Fibroblast of lung (primary cell): ENCODE data around the gene SGSM2. TPM values are rescaled to one million over a fixed set of nuclear protein-coding genes. Genes with fewer than 3 reads are reported as not detected.

ENCODE experiments used
- DNase-seq, 2 donors: peaks; one replicate each; pipeline versions ENCODE4 v3.0.0 to v3.0.0-alpha.2; 2010; ENCODE audit warnings: low read depth in 2 of 2
- H2AFZ ChIP-seq: 2 replicates; pipeline ENCODE4 v1.5.1; 2012; ENCODE audit warnings: low read length, control low read depth, inconsistent platforms
- H3K27ac ChIP-seq: 2 replicates; pipeline ENCODE4 v1.5.1; 2011; ENCODE audit warnings: low read length, control low read depth; ENCODE audit not compliant: insufficient read depth
- H3K27me3 ChIP-seq: 2 replicates; pipeline ENCODE4 v1.5.1; 2011; ENCODE audit warnings: mild to moderate bottlenecking, low read length; ENCODE audit not compliant: control insufficient read depth, insufficient read depth
- H3K36me3 ChIP-seq: 2 replicates; pipeline ENCODE4 v1.5.1; 2011; ENCODE audit warnings: low read length; ENCODE audit not compliant: control insufficient read depth, insufficient read depth
- H3K4me1 ChIP-seq: 2 replicates; pipeline ENCODE4 v1.5.1; 2011; ENCODE audit warnings: low read length; ENCODE audit not compliant: control insufficient read depth, insufficient read depth; ENCODE audit errors: extremely low read depth
- H3K4me2 ChIP-seq: 2 replicates; pipeline ENCODE4 v1.5.1; 2011; ENCODE audit warnings: low read length, control low read depth; ENCODE audit not compliant: insufficient read depth; ENCODE audit errors: extremely low read depth
- H3K4me3 ChIP-seq, 4 experiments: fragments of 200-600 bp in 1 of 4; sonication (generic) in 1 of 4; replicated peaks in 1 of 4; 2 replicates each; pipeline ENCODE4 v1.5.1; 2011 to 2016; ENCODE audit warnings: low read length in 4 of 4, low read depth in 3 of 4, mild to moderate bottlenecking in 3 of 4, control low read depth in 2 of 4, inconsistent platforms in 1 of 4, mixed read lengths in 1 of 4; ENCODE audit not compliant: insufficient read depth in 1 of 4; ENCODE audit errors: control extremely low read depth in 1 of 4
- H3K79me2 ChIP-seq: 2 replicates; pipeline ENCODE4 v1.5.1; 2012; ENCODE audit warnings: mild to moderate bottlenecking, low read length, inconsistent platforms; ENCODE audit not compliant: control insufficient read depth, insufficient read depth
- H3K9ac ChIP-seq: 2 replicates; pipeline ENCODE4 v1.5.1; 2011; ENCODE audit warnings: mild to moderate bottlenecking, low read length, control low read depth; ENCODE audit not compliant: insufficient read depth
- H3K9me3 ChIP-seq: 2 replicates; pipeline ENCODE4 v1.5.1; 2012; ENCODE audit warnings: low read depth, low read length; ENCODE audit not compliant: control insufficient read depth, insufficient read depth
- H4K20me1 ChIP-seq: 2 replicates; pipeline ENCODE4 v1.5.1; 2011; ENCODE audit warnings: low read length; ENCODE audit not compliant: control insufficient read depth, insufficient read depth; ENCODE audit errors: extremely low read depth
- CTCF ChIP-seq, 2 donors: IDR thresholded peaks in 1 of 2; conservative IDR thresholded peaks in 1 of 2; 1 replicate in 1 of 2; 2 replicates in 1 of 2; pipeline ENCODE4 v1.5.1; 2011 to 2012; ENCODE audit warnings: low read length in 2 of 2, control low read depth in 1 of 2, inconsistent platforms in 1 of 2, low read depth in 1 of 2, mild to moderate bottlenecking in 1 of 2
- EZH2 ChIP-seq: IDR thresholded peaks from 2 replicates; pipeline ENCODE4 v1.5.1; 2012; ENCODE audit warnings: low read length, control low read depth, mild to moderate bottlenecking; ENCODE audit errors: missing control alignments
- polyA plus RNA-seq, 2 donors: library from polyadenylated mRNA; depleted of rRNA in 1 of 2; stranded (reverse) in 1 of 2; unstranded in 1 of 2; fragments of >200 nt; gene quantifications; 2 replicates each; pipeline ENCODE4 v1.2.1, GENCODE V29; 2011 to 2012; ENCODE audit warnings: missing spikeins in 1 of 2
- total RNA-seq: library from RNA; depleted of rRNA; stranded (reverse); fragments of >200 nt; gene quantifications from 2 replicates; pipeline ENCODE4 v1.2.1, GENCODE V29; 2014

Gene SGSM2
- total and polyA plus RNA-seq, 2 donors (not counting 1 experiment from before 2014, with no cell fraction given): 23.4 to 31.5 TPM

GRCh38 chr17:2380950-2381649, 43.8 kb downstream of the SGSM2 start:
- no peaks in the 10 kb centered on the region for H4K20me1 ChIP-seq
- no peaks in the 10 kb centered on the region for H3K27me3 ChIP-seq
- H3K27ac ChIP-seq: no peak overlapping the region
- TF ChIP-seq CTCF (conservative IDR thresholded peaks at IDR 0.05 in 1 of 2, IDR thresholded peaks at IDR 0.05 in 1 of 2; ENCODE audit: low read depth in 1 of 2, low read length in 2 of 2) (no peak), EZH2 (no peak)
- no peak overlapping the region for H3K4me3 ChIP-seq
- H3K36me3 ChIP-seq: peaks cover 19% of the 10 kb centered on the region
- no peak overlapping the region for H2AFZ ChIP-seq
- no peaks in the 10 kb centered on the region for H3K9me3 ChIP-seq
- no peak overlapping the region for H3K4me2 ChIP-seq
- no peak overlapping the region for H3K9ac ChIP-seq
- H3K4me1 ChIP-seq: no peaks in the 10 kb centered on the region
- DNase-seq: no peak
- H3K79me2 ChIP-seq: no peaks in the 10 kb centered on the region

DNA sequence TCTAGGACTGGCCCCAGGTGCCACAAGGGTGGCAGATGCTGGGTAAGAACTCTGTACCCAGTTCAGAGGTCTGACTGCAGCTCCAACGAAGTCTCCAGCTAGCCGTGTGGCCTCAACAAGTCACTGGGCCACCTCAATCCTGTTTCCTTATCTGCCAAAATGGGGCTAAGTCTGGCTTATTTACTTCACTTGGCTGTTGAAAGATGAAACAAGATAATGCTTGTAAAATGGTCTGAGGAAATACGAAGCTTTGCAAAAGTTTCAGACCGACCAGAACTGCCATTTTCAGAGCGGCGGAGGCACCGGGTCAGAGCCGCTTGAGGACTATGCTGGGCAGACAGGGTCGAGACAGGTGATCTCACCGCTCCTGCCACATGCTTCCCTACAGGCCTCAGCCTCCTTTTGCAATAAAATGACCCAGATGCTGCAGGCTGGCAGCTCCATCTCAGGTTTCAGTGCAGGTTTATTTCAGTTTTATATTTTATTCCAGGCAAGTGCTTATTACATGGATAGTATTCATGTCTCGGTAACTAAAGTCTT, 46.4 kb downstream of the SGSM2 start:
- H3K9me3 ChIP-seq: no peaks in the 10 kb centered on the region
- no peaks in the 10 kb centered on the region for H3K27me3 ChIP-seq
- TF ChIP-seq EZH2 (no peak), CTCF (conservative IDR thresholded peaks at IDR 0.05 in 1 of 2, IDR thresholded peaks at IDR 0.05 in 1 of 2; ENCODE audit: low read depth in 1 of 2, low read length in 2 of 2) (no peak)
- no peaks in the 10 kb centered on the region for H3K79me2 ChIP-seq
- H3K4me1 ChIP-seq: no peaks in the 10 kb centered on the region
- H3K9ac ChIP-seq: no peak overlapping the region
- H3K36me3 ChIP-seq: peaks cover 28% of the 10 kb centered on the region
- H3K4me3 ChIP-seq: no peak overlapping the region
- no peak for DNase-seq
- H3K4me2 ChIP-seq: no peak overlapping the region
- H4K20me1 ChIP-seq: no peaks in the 10 kb centered on the region
- no peak overlapping the region for H3K27ac ChIP-seq
- H2AFZ ChIP-seq: no peak overlapping the region

DNA sequence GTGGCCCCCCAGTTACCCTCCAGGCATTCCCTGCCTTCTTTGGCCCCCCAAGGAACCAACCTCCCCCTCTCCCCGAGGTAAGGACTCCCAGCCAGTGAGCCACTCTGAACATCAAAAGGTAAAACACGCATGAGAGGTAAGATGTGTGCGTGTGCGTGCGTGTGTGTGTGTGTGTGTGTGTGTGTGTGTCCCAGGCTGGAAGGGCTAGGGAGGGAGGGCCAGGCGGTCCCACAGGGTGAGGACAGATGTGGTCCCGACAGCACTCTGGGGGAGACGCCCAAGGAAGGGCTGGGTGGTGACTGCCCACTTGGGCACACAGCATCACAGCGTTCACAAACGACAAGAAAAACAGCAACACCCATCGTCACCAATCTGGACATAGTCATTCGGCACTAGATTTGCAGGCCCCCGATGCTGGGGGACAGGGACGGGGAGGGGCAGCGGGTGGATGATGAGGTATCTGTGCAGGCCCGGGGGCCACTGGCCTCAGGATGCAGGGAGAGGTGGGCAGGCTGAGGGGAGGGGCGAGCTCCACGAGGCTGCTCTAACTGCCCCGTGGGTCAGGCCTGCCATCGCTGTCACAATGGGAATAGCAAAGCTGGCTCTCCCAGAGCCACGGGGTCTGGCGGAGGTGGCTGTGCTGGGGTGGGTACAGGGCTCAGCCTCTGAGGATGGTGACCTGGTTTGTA, 47.3 kb downstream of the SGSM2 start:
- H3K79me2 ChIP-seq: peaks cover 1% of the 10 kb centered on the region
- H3K4me3 ChIP-seq: no peak overlapping the region
- H3K9me3 ChIP-seq: no peaks in the 10 kb centered on the region
- H3K4me1 ChIP-seq: no peaks in the 10 kb centered on the region
- no peak overlapping the region for H3K27ac ChIP-seq
- no peaks in the 10 kb centered on the region for H3K27me3 ChIP-seq
- TF ChIP-seq CTCF (conservative IDR thresholded peaks at IDR 0.05 in 1 of 2, IDR thresholded peaks at IDR 0.05 in 1 of 2; ENCODE audit: low read depth in 1 of 2, low read length in 2 of 2): no peak
- no peak for TF ChIP-seq EZH2
- H3K36me3 ChIP-seq: peaks cover 22% of the 10 kb centered on the region
- no peak overlapping the region for H2AFZ ChIP-seq
- no peak overlapping the region for H3K4me2 ChIP-seq
- no peak for DNase-seq
- H4K20me1 ChIP-seq: no peaks in the 10 kb centered on the region
- H3K9ac ChIP-seq: no peak overlapping the region
